WERI-Rb-1 (cell line): ENCODE results near the gene WWC1.
A peak's percentile ranks its signal among the peaks of the same experiment; 100 is the strongest.

Experiments
- DNase-seq: peaks from one replicate; pipeline ENCODE4 v3.0.0-alpha.2; 2020
- H3K27ac ChIP-seq: fragments of 250-450 bp; sonication (Bioruptor Pico); 2 replicates; pipeline ENCODE4 v1.5.1; 2020; ENCODE audit warnings: mild to moderate bottlenecking, moderate library complexity
- H3K27me3 ChIP-seq: fragments of 250-450 bp; sonication (Bioruptor Pico); 2 replicates; pipeline ENCODE4 v1.5.1; 2021; ENCODE audit warnings: mild to moderate bottlenecking, low read depth, moderate library complexity; ENCODE audit not compliant: insufficient read depth, severe bottlenecking
- H3K36me3 ChIP-seq: fragments of 250-450 bp; sonication (Bioruptor Pico); 2 replicates; pipeline ENCODE4 v1.5.1; 2020; ENCODE audit warnings: mild to moderate bottlenecking, moderate library complexity
- H3K4me3 ChIP-seq: 2 replicates; pipeline ENCODE4 v1.5.1; 2011; ENCODE audit warnings: low read depth, mild to moderate bottlenecking, control low read depth, low read length
- H3K9me3 ChIP-seq: fragments of 250-450 bp; sonication (Bioruptor Pico); 2 replicates; pipeline ENCODE4 v1.5.1; 2021; ENCODE audit warnings: mild to moderate bottlenecking, moderate library complexity; ENCODE audit not compliant: severe bottlenecking
- CTCF ChIP-seq: IDR thresholded peaks from 2 replicates; pipeline ENCODE4 v1.5.1; 2011; ENCODE audit warnings: low read depth, mild to moderate bottlenecking, control low read depth, inconsistent platforms, low read length

WWC1 gene

GRCh38 chr5:168295574-168296201 lies 4.2 kb downstream of the WWC1 start:
- Histone ChIP-seq H3K27me3 (no peaks in the 10 kb centered on the region), H3K4me3 (no peak overlapping the region)
- peak; percentile 26; the same call in 1 of the 2 replicates for TF ChIP-seq CTCF

GRCh38 chr5:168296682-168297081 lies 5.2 kb downstream of the WWC1 start:
- H3K27ac ChIP-seq, result no peak overlapping the region
- TF ChIP-seq CTCF, result no peak
- no peak for DNase-seq

More at GRCh38 chr5:168295574-168296201, 4.2 kb downstream of the WWC1 start:
- H3K36me3 ChIP-seq, result peaks cover 16% of the 10 kb centered on the region
- no peak for DNase-seq
- H3K9me3 ChIP-seq, result no peaks in the 10 kb centered on the region
- H3K27ac ChIP-seq, result no peak overlapping the region

GRCh38 chr5:168298949-168299348 lies 7.5 kb downstream of the WWC1 start:
- Histone ChIP-seq H3K27ac (no peak overlapping the region), H3K27me3 (no peaks in the 10 kb centered on the region), H3K36me3 (peaks cover 10% of the 10 kb centered on the region), H3K4me3 (no peak overlapping the region), H3K9me3 (no peaks in the 10 kb centered on the region)
- TF ChIP-seq CTCF, result no peak
- DNase-seq, result no peak

More at GRCh38 chr5:168296682-168297081, 5.2 kb downstream of the WWC1 start:
- Histone ChIP-seq H3K36me3 (peaks cover 16% of the 10 kb centered on the region), H3K4me3 (no peak overlapping the region), H3K27me3 (no peaks in the 10 kb centered on the region), H3K9me3 (no peaks in the 10 kb centered on the region)

GRCh38 chr5:168299372-168299771 lies 7.9 kb downstream of the WWC1 start:
- TF ChIP-seq CTCF, result no peak
- H3K4me3 ChIP-seq, result no peak overlapping the region
- H3K9me3 ChIP-seq, result no peaks in the 10 kb centered on the region
- peaks cover 5% of the 10 kb centered on the region; the same call in 1 of the 2 replicates for H3K36me3 ChIP-seq
- H3K27me3 ChIP-seq, result no peaks in the 10 kb centered on the region
- no peak for DNase-seq
- H3K27ac ChIP-seq, result no peak overlapping the region

GRCh38 chr5:168300326-168301182 lies 9.1 kb downstream of the WWC1 start:
- Histone ChIP-seq H3K27ac (no peak overlapping the region), H3K4me3 (no peak overlapping the region), H3K36me3 (peaks cover 5% of the 10 kb centered on the region; the same call in 1 of the 2 replicates), H3K9me3 (no peaks in the 10 kb centered on the region), H3K27me3 (no peaks in the 10 kb centered on the region)
- no peak for TF ChIP-seq CTCF
- no peak for DNase-seq
